SK-N-SH treated with all-trans-retinoic acid at 6 μM for 48 hours (cell line): ENCODE data around the gene DCTN3.

Source experiments
- ATAC-seq: fragments of 200-7000 bp; cut with Tn5 transposase; 3 replicates; pipeline ENCODE4 v1.9.1; 2020; ENCODE audit warnings: mild to moderate bottlenecking, moderate library complexity
- CSDC2 ChIP-seq: fragments of 250-450 bp; sonication (Bioruptor Pico); IDR thresholded peaks from 2 replicates; pipeline ENCODE4 v1.5.0; 2020; ENCODE audit warnings: mild to moderate bottlenecking, moderate library complexity
- GLIS3 ChIP-seq: fragments of 250-450 bp; sonication (Bioruptor Pico); IDR thresholded peaks from 2 replicates; pipeline ENCODE4 v1.5.0; 2020; ENCODE audit warnings: mild to moderate bottlenecking, moderate library complexity
- ISL1 ChIP-seq: fragments of 250-450 bp; sonication (Bioruptor Pico); IDR thresholded peaks from 2 replicates; pipeline ENCODE4 v2.1.2; 2022; ENCODE audit warnings: mild to moderate bottlenecking, moderate library complexity
- PPARA ChIP-seq: fragments of 250-450 bp; sonication (Bioruptor Pico); IDR thresholded peaks from 2 replicates; pipeline ENCODE4 v1.5.0; 2020; ENCODE audit warnings: mild to moderate bottlenecking, borderline replicate concordance
- RARB ChIP-seq: fragments of 250-450 bp; sonication (Bioruptor Pico); IDR thresholded peaks from 2 replicates; pipeline ENCODE4 v1.8.0; 2021; ENCODE audit warnings: mild to moderate bottlenecking, moderate library complexity
- TCF4 ChIP-seq: fragments of 250-450 bp; sonication (Bioruptor Pico); IDR thresholded peaks from 2 replicates; pipeline ENCODE4 v1.8.0; 2021; ENCODE audit warnings: mild to moderate bottlenecking, moderate library complexity, borderline replicate concordance
- TOX ChIP-seq: fragments of 250-450 bp; sonication (Bioruptor Pico); IDR thresholded peaks from 2 replicates; pipeline ENCODE4 v1.8.0; 2021; ENCODE audit warnings: mild to moderate bottlenecking, moderate library complexity, borderline replicate concordance
- ZFP3 ChIP-seq: fragments of 250-450 bp; sonication (Bioruptor Pico); IDR thresholded peaks from 2 replicates; pipeline ENCODE4 v1.5.0; 2020; ENCODE audit warnings: mild to moderate bottlenecking, moderate library complexity
- ZFP30 ChIP-seq: fragments of 450-650 bp; formaldehyde crosslinking; IDR thresholded peaks from 2 replicates; pipeline ENCODE4 v1.5.0; 2022; ENCODE audit warnings: mild to moderate bottlenecking, moderate library complexity
- ZNF70 ChIP-seq: fragments of 450-650 bp; formaldehyde crosslinking; IDR thresholded peaks from 2 replicates; pipeline ENCODE4 v1.5.0; 2020; ENCODE audit warnings: mild to moderate bottlenecking, moderate library complexity
- ZNF8 ChIP-seq: fragments of 450-650 bp; formaldehyde crosslinking; IDR thresholded peaks from 2 replicates; pipeline ENCODE4 v1.5.0; 2020; ENCODE audit warnings: mild to moderate bottlenecking, moderate library complexity
- TF ChIP-seq, protein P1 (sequence below): fragments of 250-450 bp; sonication (Bioruptor Pico); IDR thresholded peaks from 2 replicates; pipeline ENCODE4 v1.8.0; 2021; ENCODE audit warnings: low read depth, mild to moderate bottlenecking, moderate library complexity, borderline replicate concordance
- TF ChIP-seq, protein P2 (sequence below): fragments of 250-450 bp; sonication (Bioruptor Pico); IDR thresholded peaks from 2 replicates; pipeline ENCODE4 v1.5.1; 2021; ENCODE audit warnings: mild to moderate bottlenecking, moderate library complexity
- TF ChIP-seq, protein P3 (sequence below): fragments of 250-450 bp; sonication (Bioruptor Pico); IDR thresholded peaks from 2 replicates; pipeline ENCODE4 v1.5.0; 2020; ENCODE audit warnings: mild to moderate bottlenecking, moderate library complexity
- TF ChIP-seq, protein P4 (sequence below): fragments of 250-450 bp; sonication (Bioruptor Pico); IDR thresholded peaks from 2 replicates; pipeline ENCODE4 v1.8.0; 2020; ENCODE audit warnings: mild to moderate bottlenecking, moderate library complexity, borderline replicate concordance

DCTN3 gene

DNA sequence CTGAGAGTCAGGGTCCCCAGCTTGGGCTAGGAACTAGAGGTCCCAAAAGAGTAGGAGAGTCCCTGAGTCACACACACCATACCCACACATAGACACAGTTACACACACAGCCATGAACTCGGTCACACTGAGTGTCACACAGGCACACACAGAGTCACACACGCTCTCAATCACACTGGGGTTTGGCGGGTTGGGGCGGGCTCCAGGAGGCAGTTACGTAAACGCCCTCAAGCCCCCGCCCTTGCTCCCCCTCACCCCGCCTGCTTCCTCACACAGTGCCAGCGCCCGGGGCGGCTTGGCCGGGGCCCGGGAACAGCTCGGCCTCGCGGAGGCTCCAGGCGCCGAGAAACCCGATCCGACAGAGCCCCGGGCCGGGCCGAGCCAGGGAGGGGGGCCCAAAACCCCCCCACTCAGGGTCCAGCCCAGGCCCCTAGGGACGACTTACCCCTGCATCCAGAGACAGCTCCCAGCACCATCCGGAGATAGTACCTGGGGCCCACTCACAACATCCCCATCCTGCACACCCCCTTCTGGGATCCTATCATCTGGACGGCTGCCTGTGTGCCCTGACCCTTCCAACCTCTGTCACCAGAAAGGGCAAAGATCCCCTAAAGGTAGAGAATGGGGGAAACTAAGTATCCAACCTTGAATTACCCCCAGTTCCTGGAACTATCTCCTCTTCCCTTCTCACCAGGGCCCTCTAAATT, 27.2 kb downstream of the DCTN3 start (continued):
- TF ChIP-seq, protein P1, sequence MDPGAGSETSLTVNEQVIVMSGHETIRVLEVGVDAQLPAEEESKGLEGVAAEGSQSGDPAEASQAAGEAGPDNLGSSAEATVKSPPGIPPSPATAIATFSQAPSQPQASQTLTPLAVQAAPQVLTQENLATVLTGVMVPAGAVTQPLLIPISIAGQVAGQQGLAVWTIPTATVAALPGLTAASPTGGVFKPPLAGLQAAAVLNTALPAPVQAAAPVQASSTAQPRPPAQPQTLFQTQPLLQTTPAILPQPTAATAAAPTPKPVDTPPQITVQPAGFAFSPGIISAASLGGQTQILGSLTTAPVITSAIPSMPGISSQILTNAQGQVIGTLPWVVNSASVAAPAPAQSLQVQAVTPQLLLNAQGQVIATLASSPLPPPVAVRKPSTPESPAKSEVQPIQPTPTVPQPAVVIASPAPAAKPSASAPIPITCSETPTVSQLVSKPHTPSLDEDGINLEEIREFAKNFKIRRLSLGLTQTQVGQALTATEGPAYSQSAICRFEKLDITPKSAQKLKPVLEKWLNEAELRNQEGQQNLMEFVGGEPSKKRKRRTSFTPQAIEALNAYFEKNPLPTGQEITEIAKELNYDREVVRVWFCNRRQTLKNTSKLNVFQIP (CRISPR knock-in tag) = no peak
- TF ChIP-seq ZFP3 = no peak
- TF ChIP-seq, protein P2, sequence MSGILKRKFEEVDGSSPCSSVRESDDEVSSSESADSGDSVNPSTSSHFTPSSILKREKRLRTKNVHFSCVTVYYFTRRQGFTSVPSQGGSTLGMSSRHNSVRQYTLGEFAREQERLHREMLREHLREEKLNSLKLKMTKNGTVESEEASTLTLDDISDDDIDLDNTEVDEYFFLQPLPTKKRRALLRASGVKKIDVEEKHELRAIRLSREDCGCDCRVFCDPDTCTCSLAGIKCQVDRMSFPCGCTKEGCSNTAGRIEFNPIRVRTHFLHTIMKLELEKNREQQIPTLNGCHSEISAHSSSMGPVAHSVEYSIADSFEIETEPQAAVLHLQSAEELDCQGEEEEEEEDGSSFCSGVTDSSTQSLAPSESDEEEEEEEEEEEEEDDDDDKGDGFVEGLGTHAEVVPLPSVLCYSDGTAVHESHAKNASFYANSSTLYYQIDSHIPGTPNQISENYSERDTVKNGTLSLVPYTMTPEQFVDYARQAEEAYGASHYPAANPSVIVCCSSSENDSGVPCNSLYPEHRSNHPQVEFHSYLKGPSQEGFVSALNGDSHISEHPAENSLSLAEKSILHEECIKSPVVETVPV (CRISPR knock-in tag) = no peak

DNA sequence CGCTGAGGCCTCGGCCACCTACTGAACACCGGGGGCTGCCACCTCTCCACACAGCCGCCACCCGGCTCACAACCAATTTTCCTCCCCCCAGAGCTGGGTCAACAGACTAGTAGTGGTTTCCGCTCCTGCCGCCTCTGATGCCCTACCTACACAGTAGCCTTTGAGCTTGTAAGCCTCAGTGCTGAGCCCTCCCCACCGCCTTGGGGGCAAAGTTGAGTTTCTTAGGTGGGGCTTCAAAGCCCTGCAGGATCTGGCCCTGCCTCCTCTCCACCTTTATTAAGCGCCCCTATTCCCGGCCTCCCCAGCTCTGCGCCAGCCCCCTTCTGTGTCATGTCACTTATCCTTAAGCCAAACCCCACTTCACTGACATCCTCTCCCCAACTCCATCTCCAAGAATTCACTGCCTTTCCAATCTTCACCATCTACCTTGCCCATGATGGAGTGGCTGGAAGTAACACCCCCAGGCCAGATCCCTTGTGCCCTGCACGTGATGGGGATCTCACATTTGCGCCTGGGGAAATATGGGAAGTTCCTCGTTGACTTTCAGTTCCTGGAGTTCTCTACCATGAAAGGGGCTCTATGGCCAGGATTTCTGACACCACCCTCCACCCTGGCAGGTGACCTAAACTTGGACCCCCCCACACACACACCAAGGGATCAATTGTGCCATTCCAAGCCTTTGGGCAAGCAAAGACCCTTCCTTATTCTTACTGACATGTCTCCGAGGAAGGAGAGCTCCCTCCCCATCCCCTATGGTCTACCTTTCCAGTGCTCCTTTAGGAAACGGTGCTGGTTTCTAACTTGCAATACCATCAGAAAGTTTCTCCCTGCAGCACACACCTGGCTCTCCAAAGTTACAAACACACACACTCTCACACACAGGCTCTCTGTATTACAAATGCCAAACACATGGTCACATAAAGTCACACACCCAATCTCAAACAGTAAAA, 28.1 kb downstream of the DCTN3 start:
- ATAC-seq = no peak; the same call in 2 of the 3 replicates
- no peak for TF ChIP-seq ZNF8 (CRISPR knock-in tag)
- TF ChIP-seq ZFP30 (CRISPR knock-in tag) = no peak
- TF ChIP-seq, protein P3, sequence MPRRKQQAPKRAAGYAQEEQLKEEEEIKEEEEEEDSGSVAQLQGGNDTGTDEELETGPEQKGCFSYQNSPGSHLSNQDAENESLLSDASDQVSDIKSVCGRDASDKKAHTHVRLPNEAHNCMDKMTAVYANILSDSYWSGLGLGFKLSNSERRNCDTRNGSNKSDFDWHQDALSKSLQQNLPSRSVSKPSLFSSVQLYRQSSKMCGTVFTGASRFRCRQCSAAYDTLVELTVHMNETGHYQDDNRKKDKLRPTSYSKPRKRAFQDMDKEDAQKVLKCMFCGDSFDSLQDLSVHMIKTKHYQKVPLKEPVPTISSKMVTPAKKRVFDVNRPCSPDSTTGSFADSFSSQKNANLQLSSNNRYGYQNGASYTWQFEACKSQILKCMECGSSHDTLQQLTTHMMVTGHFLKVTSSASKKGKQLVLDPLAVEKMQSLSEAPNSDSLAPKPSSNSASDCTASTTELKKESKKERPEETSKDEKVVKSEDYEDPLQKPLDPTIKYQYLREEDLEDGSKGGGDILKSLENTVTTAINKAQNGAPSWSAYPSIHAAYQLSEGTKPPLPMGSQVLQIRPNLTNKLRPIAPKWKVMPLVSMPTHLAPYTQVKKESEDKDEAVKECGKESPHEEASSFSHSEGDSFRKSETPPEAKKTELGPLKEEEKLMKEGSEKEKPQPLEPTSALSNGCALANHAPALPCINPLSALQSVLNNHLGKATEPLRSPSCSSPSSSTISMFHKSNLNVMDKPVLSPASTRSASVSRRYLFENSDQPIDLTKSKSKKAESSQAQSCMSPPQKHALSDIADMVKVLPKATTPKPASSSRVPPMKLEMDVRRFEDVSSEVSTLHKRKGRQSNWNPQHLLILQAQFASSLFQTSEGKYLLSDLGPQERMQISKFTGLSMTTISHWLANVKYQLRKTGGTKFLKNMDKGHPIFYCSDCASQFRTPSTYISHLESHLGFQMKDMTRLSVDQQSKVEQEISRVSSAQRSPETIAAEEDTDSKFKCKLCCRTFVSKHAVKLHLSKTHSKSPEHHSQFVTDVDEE (CRISPR knock-in tag) = no peak
- no peak for TF ChIP-seq GLIS3 (CRISPR knock-in tag)
- no peak for TF ChIP-seq RARB (CRISPR knock-in tag)
- TF ChIP-seq ZNF70 (CRISPR knock-in tag) = no peak
- TF ChIP-seq ISL1 (CRISPR knock-in tag) = no peak
- no peak for TF ChIP-seq PPARA (CRISPR knock-in tag)
- TF ChIP-seq TOX = no peak
- TF ChIP-seq, protein P2 (CRISPR knock-in tag) = no peak
- no peak for TF ChIP-seq ZFP3
- TF ChIP-seq, protein P1 (CRISPR knock-in tag) = no peak

DNA sequence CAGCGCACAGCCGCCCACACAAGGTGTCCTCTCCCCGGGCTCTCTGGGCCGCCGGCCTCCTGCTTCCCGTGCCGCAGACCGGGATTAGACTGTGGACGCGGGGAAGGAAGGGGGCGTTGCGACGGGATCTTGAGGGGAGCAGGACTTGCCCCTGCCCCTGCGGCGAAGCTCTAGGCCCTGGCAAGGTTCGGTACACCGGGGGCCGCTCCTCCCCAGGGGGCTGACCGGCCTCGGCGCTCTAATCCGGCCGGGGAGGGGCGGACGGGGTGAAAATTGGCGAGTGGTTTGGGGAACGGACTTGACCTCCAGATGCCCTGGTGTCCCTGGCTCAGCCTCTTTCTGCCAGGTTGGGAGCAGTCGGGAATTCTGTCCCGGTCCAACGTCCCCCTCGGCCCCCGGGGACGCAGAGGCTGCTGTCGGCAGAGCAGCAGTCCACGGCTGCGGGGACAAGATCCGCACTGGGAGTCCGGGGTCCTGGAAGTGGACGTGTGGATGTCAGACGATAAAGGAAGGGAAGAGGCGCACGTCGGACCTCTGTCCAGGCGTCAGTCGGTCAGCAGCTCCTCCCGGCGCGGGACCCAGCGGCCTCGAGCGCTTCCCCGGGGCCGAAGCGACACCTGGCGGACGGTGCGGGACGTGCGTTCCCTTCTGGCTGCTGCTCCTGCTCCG, 28.9 kb downstream of the DCTN3 start:
- peak; percentile 97 for ATAC-seq
- TF ChIP-seq ISL1 (CRISPR knock-in tag) (no peak), CSDC2 (CRISPR knock-in tag) (no peak), TCF4 (CRISPR knock-in tag) (no peak)
- TF ChIP-seq, protein P4, sequence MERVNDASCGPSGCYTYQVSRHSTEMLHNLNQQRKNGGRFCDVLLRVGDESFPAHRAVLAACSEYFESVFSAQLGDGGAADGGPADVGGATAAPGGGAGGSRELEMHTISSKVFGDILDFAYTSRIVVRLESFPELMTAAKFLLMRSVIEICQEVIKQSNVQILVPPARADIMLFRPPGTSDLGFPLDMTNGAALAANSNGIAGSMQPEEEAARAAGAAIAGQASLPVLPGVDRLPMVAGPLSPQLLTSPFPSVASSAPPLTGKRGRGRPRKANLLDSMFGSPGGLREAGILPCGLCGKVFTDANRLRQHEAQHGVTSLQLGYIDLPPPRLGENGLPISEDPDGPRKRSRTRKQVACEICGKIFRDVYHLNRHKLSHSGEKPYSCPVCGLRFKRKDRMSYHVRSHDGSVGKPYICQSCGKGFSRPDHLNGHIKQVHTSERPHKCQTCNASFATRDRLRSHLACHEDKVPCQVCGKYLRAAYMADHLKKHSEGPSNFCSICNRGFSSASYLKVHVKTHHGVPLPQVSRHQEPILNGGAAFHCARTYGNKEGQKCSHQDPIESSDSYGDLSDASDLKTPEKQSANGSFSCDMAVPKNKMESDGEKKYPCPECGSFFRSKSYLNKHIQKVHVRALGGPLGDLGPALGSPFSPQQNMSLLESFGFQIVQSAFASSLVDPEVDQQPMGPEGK = no peak
- TF ChIP-seq, protein P3 (CRISPR knock-in tag) = no peak
